Stimulated activated CD4-positive, alpha-beta T cell treated with anti-CD3 and anti-CD28 coated beads, Interleukin-1b, Interleukin-23, amount 100 ng/mL, for 48 hours (primary cell): ENCODE results near the gene IMPA2.
A peak's percentile ranks its signal among the peaks of the same experiment; 100 is the strongest.
"Not testable (repeated sequence)": the region's sequence is repeated elsewhere in the genome, so short reads cannot be mapped to it uniquely, and the experiment has no call there.

ENCODE experiments used
- DNase-seq: peaks from one replicate; pipeline ENCODE4 v3.0.0-alpha.2; 2020

The IMPA2 gene

GRCh38 chr18:12030670-12031069 is 49.4 kb downstream of the IMPA2 start:
- DNase-seq, result no peak

- DNase-seq, result no peak
Measured at GRCh38 chr18:12031181-12031580, 49.9 kb downstream of the IMPA2 start.

GRCh38 chr18:12031846-12032245 is 50.5 kb downstream of the IMPA2 start:
- DNase-seq, result no peak

DNA sequence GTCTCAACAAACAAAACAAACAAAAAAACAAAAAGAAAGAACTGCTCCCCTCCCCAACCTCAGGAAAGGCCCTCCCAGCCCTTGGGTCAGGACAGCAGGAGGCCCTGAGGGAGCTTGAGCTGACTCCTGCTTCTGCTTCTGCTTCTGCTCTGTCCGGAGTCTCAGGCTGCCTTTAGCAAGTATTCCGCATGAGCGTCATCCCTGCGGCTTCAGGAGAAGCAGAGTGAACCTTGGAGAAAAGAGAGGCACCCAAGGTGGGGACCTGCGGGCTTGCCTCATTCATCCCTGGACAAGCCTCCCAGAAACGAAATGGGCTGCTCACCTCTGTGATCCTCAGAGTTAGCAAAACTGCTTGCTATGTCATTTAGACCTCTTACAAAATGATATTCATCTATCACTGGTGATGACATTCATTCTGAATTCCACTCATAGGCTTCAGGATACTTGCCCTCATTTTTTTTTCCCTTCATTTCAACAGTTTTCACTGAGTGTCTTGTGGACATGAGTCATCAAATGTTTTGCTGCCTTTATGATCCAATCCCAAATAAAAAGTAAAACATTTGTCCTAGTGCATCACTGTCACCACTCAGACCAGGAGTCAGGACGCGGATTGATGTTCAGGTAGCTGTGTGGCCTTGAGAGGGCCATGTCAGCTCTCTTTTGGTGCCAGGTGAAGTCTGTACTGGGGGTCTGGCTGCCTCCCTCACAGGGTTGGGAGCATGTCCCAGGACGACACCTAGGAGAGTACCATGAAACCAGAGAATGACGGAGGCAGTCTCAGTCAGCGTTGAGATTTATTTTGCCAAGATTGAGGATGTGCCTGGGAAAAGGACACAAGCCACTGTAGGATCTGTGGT is 51.7 kb downstream of the IMPA2 start:
- no peak for DNase-seq

DNA sequence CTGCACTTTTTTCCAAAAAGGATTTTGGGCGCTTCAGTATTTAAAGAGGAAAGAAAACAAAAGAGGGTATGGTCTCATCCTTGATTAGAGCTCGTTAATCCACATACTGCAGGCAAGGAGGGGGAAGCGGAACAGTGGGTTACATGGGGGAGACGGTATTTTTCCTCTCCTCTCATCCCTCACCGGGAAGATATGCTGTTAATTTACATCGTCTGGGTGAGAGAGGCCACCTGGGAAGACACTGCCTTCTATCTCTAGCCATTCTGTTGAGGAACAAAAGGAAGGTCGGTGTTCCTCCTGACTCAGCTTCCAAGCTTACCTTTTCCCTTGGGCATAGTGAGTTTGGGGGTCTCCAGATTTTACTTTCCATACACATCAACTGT is 52.3 kb downstream of the IMPA2 start:
- no peak for DNase-seq

DNA sequence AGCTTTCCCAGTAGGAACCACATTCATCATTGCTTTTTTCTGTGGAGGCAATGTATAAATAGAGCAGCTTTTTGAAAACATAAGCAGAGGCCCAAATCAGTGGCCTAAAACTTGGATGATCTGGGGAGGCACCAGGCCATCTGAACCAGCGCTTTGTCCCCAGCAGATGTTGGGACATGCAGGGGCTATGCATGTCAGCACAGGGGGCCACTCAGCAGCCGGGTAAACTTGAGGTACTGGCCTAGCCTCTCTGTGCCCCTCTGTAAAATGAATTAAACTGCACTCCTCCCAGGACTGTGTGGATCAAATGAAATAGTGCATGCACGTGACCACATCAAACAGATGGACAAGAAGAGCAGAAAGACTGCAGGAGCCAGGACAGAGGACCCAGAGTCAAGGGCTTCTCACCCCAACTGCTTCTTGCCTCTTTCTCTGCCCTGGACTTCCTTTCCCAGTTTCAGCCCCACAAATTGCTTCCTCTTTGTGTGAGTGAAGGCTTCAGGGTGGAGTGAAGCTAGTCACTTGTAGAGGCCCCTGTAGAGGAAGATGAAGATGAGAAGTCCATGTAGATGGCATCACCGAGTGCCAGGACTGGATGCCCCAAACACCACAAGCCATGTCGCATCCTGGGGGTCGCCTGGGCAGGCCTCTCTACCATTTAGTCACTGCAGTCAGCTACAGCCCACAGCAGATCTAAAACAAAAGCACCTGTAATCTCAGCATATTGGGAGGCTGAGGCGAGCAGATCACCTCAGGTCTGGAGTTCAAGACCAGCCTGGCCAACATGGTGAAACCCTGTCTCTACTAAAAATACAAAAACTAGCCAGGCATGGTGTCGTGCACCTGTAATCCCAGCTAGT is 53.2 kb downstream of the IMPA2 start:
- DNase-seq, result no peak

GRCh38 chr18:12035481-12035880 is 54.2 kb downstream of the IMPA2 start:
- no peak for DNase-seq

- no peak for DNase-seq
Measured at GRCh38 chr18:12036201-12036751, 55.0 kb downstream of the IMPA2 start.

DNA sequence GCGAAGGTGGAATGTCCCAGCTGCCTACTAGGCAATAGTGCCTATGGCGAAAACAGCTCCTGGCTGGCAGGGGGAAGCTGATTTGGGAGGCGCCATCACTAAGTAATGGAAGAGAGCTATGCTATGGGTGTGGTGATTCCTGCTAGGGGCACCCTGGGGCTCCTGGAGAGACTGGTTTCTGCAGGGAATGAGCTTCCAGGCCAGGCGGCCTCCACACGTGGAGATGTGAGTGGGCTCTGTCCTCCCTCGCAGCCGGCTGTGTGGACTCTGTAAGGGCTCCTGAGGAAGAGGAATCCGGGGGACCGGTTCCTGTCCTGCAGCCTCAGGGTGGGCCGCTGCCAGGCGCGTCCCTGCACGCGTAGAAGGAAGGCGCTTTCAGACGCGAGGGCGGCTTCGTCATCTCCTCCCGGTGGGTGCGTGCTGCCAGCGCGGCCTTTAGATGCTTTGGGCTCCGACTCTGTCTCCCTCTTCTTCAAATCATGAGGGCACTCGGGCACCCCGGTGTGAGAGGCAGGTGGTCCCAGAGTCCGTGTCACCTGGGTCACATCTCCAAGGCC is 56.9 kb downstream of the IMPA2 start:
- peak; percentile 26 for DNase-seq

GRCh38 chr18:12038639-12039539 is 57.6 kb downstream of the IMPA2 start:
- peak; percentile 71 for DNase-seq

- DNase-seq, result not testable (repeated sequence)
Measured at GRCh38 chr18:12039540-12039930, 58.2 kb downstream of the IMPA2 start.

DNA sequence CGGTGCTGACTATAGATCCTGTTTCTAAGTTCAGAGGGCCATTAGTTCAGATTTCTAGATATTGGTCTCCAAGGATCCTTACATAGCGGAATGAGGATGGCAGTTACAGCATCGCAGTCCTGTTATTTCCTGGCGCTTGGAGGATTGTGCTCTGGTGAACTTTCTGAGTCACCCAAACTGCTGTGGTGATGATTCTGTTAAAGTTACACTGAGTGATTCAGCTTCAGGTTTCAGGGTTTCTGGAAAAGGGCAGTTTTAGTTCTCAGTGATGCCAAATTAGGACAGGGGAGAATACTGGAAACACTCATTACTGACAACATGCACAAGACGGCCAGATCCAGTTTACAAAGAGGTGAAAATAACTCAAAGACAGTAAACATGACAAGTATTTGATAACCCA is 60.3 kb downstream of the IMPA2 start:
- peak; percentile 25 for DNase-seq

GRCh38 chr18:12043811-12044210 is 62.5 kb downstream of the IMPA2 start:
- DNase-seq, result no peak

- no peak for DNase-seq
Measured at GRCh38 chr18:12044591-12044990, 63.3 kb downstream of the IMPA2 start.

GRCh38 chr18:12046046-12046750 is 64.9 kb downstream of the IMPA2 start:
- DNase-seq, result no peak

GRCh38 chr18:12046751-12047335 is 65.5 kb downstream of the IMPA2 start:
- DNase-seq, result no peak

GRCh38 chr18:12048010-12048826 is 66.9 kb downstream of the IMPA2 start:
- DNase-seq, result no peak

DNA sequence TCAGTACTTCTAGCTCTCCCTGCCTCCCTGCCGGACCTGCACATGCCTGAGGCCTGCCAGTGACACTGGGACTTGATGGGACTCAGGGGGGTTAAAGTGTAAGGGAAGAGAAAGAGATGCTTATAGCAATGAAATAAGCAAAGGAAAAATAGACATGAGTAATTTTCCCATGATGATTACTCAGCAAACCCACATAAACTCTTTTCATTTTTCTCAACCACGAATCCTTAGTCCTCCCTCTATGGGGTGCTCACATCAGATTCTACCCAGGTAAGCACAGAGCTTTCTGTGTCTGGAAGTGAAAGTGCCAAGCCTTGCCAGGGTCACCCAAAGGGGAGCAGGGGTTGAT is 67.5 kb downstream of the IMPA2 start:
- DNase-seq, result no peak

DNA sequence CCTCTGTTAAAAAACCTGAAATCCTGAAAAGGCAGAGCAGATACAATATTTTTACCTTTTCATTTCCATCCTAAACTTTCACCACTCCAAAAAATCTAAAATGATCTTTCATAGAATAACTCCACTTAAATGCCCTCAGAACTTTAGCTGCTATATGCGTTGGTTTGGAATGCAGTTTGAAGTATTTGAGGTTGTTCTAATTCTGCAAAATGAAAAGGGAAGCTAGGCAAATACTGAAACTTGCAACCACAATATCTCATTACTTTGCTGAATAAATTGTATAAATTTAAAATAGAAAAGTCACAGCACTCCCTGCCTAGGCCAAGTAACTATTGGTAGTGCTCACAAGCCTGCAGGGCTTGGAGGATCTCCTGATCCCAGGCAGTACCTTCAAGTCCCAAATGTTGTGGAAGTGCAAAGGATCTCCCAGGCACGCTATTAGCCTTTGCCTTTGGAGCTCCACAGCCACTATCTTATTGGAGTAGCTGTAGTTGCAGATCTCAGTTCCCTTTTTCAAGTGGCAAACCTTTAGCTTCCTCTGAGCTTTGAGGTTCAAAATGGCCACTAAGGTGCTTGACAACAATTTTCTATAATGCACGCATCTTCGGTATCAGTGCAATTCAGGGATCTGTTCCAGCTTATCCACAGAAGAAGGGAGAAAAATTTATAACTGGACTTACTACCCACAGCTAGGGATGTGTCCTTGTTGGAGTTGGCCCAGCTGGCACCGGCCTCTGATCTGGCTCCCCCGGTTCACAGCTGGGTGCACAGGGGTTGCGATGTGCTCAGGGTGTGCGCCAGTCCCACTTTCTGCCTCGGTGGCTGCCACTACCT is 68.9 kb downstream of the IMPA2 start:
- no peak for DNase-seq

- DNase-seq, result no peak
Measured at GRCh38 chr18:12052866-12053265, 71.6 kb downstream of the IMPA2 start.
